K562 (cell line): ENCODE data around the gene TRDMT1. TPM values are rescaled to one million over a fixed set of nuclear protein-coding genes. Genes with fewer than 3 reads are reported as not detected.

Experiments
- ATAC-seq: fragments of 200-7000 bp; cut with Tn5 transposase; 3 replicates; pipeline ENCODE4 v1.9.1; 2020; ENCODE audit warnings: moderate library complexity
- BruUV-seq: library from RNA; stranded (reverse); fragments of 400-500 nt; replicated peaks from 2 replicates; lab custom pipeline; 2021; lab: Mats Ljungman, UMichigan
- CTCF ChIA-PET: fragments of 300-600 bp; formaldehyde crosslinking; extraction: SDS; loops from one replicate; lab custom pipeline; 2021; ENCODE audit warnings: low intra/inter-chr PET ratio; lab: Yijun Ruan, JAX
- POLR2A ChIA-PET: fragments of 300-600, 350-650 bp; sonication (Branson Sonifier 250); formaldehyde crosslinking; extraction: SDS; loops from one replicate; lab custom pipeline; 2021; ENCODE audit warnings: antibody characterized with exemption, inconsistent platforms; lab: Yijun Ruan, JAX
- DNase-seq, 4 experiments: peaks; one replicate each; pipeline versions ENCODE4 v3.0.0 to v3.0.0-alpha.2; 2011 to 2018; ENCODE audit warnings: low spot score in 3 of 4, mixed read lengths in 3 of 4; ENCODE audit errors: extremely low read depth in 1 of 4
- FAIRE-seq: peaks from 2 replicates; lab custom pipeline; 2011; peaks lifted over from hg19 to GRCh38; lab: Jason Lieb, UNC
- H2AFZ ChIP-seq: 2 replicates; pipeline ENCODE4 v1.6.0; 2011; ENCODE audit warnings: low read depth, low read length, control low read depth, inconsistent platforms
- H3K27ac ChIP-seq: fragments of 200-600 bp; 3 replicates; pipeline ENCODE4 v1.8.0; 2011; ENCODE audit warnings: low read depth, mild to moderate bottlenecking, control low read depth, inconsistent platforms, low read length, moderate library complexity, mixed read lengths; ENCODE audit errors: extremely low read depth
- H3K27me3 ChIP-seq, 2 experiments: fragments of 300-600 bp in 1 of 2; 2 replicates in 1 of 2; 3 replicates in 1 of 2; pipeline versions ENCODE4 v1.6.0 to v1.8.0; 2011; ENCODE audit warnings: inconsistent platforms in 2 of 2, low read length in 2 of 2, mild to moderate bottlenecking in 1 of 2, mixed read lengths in 1 of 2, moderate library complexity in 1 of 2; ENCODE audit not compliant: control insufficient read depth in 2 of 2, insufficient read depth in 2 of 2
- H3K36me3 ChIP-seq: fragments of 300-600 bp; 3 replicates; pipeline ENCODE4 v1.8.0; 2011; ENCODE audit warnings: mild to moderate bottlenecking, low read length, inconsistent platforms; ENCODE audit not compliant: control insufficient read depth, insufficient read depth
- H3K4me1 ChIP-seq, 2 experiments: fragments of 200-600 bp in 1 of 2; replicated peaks in 1 of 2; 2 replicates in 1 of 2; 3 replicates in 1 of 2; pipeline versions ENCODE4 v1.5.1 to v1.8.0; 2011; ENCODE audit warnings: inconsistent platforms in 2 of 2, low read length in 2 of 2, mild to moderate bottlenecking in 1 of 2, mixed read lengths in 1 of 2, moderate library complexity in 1 of 2; ENCODE audit not compliant: control insufficient read depth in 2 of 2, insufficient read depth in 2 of 2
- H3K4me2 ChIP-seq: 2 replicates; pipeline ENCODE4 v1.6.1; 2011; ENCODE audit warnings: low read length, control low read depth, inconsistent platforms, mixed read lengths; ENCODE audit not compliant: insufficient read depth
- H3K4me3 ChIP-seq: fragments of 200-600 bp; sonication (generic), shearing (Covaris generic); 2 replicates; pipeline ENCODE4 v1.5.1; 2016; ENCODE audit warnings: control low read depth, inconsistent platforms
- H3K79me2 ChIP-seq: fragments of 200-600 bp; 3 replicates; pipeline ENCODE4 v1.8.0; 2011; ENCODE audit warnings: low read length, inconsistent platforms; ENCODE audit not compliant: control insufficient read depth, insufficient read depth
- H3K9ac ChIP-seq, 2 experiments: 2 replicates each; pipeline versions ENCODE4 v1.6.0 to v1.6.1; 2011; ENCODE audit warnings: low read depth in 2 of 2, low read length in 2 of 2, control low read depth in 1 of 2, inconsistent platforms in 1 of 2, mild to moderate bottlenecking in 1 of 2, mixed read lengths in 1 of 2; ENCODE audit not compliant: insufficient read depth in 1 of 2
- H3K9me1 ChIP-seq: one replicate; pipeline ENCODE4 v1.6.0; 2011; ENCODE audit warnings: inconsistent platforms, mild to moderate bottlenecking, low read length, moderate library complexity; ENCODE audit not compliant: control insufficient read depth, insufficient read depth
- H3K9me3 ChIP-seq: replicated peaks from 2 replicates; pipeline ENCODE4 v1.5.1; 2011; ENCODE audit warnings: low read depth, low read length, inconsistent platforms; ENCODE audit not compliant: control insufficient read depth, insufficient read depth
- H4K20me1 ChIP-seq: replicated peaks from 2 replicates; pipeline ENCODE4 v1.6.1; 2011; ENCODE audit warnings: low read length, inconsistent platforms, mixed read lengths; ENCODE audit not compliant: control insufficient read depth, insufficient read depth
- ADNP ChIP-seq: fragments of 200-800 bp; sonication (Bioruptor generic); IDR thresholded peaks from 2 replicates; pipeline ENCODE4 v1.6.1; 2016; ENCODE audit warnings: missing genetic modification characterization, missing compliant biosample characterization
- CBX8 ChIP-seq: fragments of 200-600 bp; sonication (generic); IDR thresholded peaks from 2 replicates; pipeline ENCODE4 v1.6.1; 2012; ENCODE audit warnings: borderline replicate concordance, mixed run types, low read depth, mild to moderate bottlenecking, moderate library complexity, mixed read lengths, low read length, control low read depth, inconsistent platforms; ENCODE audit not compliant: poor library complexity, severe bottlenecking; ENCODE audit errors: extremely low read depth
- HDAC6 ChIP-seq: IDR thresholded peaks from 2 replicates; pipeline ENCODE4 v1.6.1; 2012; ENCODE audit warnings: low read depth, mild to moderate bottlenecking, control low read depth, inconsistent platforms, low read length, moderate library complexity
- IRF2 ChIP-seq: sonication (generic); formaldehyde crosslinking; IDR thresholded peaks from 2 replicates; pipeline ENCODE4 v1.8.1; 2022; ENCODE audit warnings: mild to moderate bottlenecking, missing genetic modification reagents
- POLR3A ChIP-seq: IDR thresholded peaks from 2 replicates; pipeline ENCODE4 v1.6.1; 2011; ENCODE audit warnings: borderline replicate concordance, mild to moderate bottlenecking, moderate library complexity; ENCODE audit not compliant: insufficient read length, insufficient read depth; ENCODE audit errors: extremely low read depth
- PTTG1 ChIP-seq: fragments of 450-650 bp; IDR thresholded peaks from 2 replicates; pipeline ENCODE4 v1.6.1; 2016; ENCODE audit warnings: low read depth, mild to moderate bottlenecking, missing genetic modification characterization, missing compliant biosample characterization
- TAL1 ChIP-seq: fragments of 450-650 bp; IDR thresholded peaks from 2 replicates; pipeline ENCODE4 v1.6.1; 2016; ENCODE audit warnings: mild to moderate bottlenecking
- TFAM ChIP-seq: fragments of 250-450 bp; sonication (Bioruptor Pico); conservative IDR thresholded peaks from 2 replicates; pipeline ENCODE4 v1.5.0; 2021; ENCODE audit warnings: mild to moderate bottlenecking, moderate library complexity
- TGIF2 ChIP-seq: sonication (generic); formaldehyde crosslinking; IDR thresholded peaks from 2 replicates; pipeline ENCODE4 v1.8.1; 2022; ENCODE audit warnings: mild to moderate bottlenecking, missing genetic modification reagents, moderate library complexity
- THAP12 ChIP-seq: fragments of 250-450 bp; sonication (Bioruptor Pico); IDR thresholded peaks from 2 replicates; pipeline ENCODE4 v1.9.0; 2021; ENCODE audit warnings: mild to moderate bottlenecking, inconsistent platforms
- ZNF121 ChIP-seq: sonication (generic); formaldehyde crosslinking; conservative IDR thresholded peaks from 2 replicates; pipeline ENCODE4 v1.8.0; 2022; ENCODE audit warnings: missing genetic modification reagents
- ZNF282 ChIP-seq: sonication (generic); formaldehyde crosslinking; IDR thresholded peaks from 2 replicates; pipeline ENCODE4 v1.8.1; 2023; ENCODE audit warnings: missing genetic modification reagents
- ZNF766 ChIP-seq: fragments of 200-800 bp; sonication (Bioruptor generic); conservative IDR thresholded peaks from 2 replicates; pipeline ENCODE4 v1.6.1; 2016; ENCODE audit warnings: missing genetic modification characterization, missing compliant biosample characterization
- WGBS: fragments of 100-300 bp; shearing (Covaris generic); methylation state at CpG from one replicate; pipeline ENCODE4 v1.1.6; 2016; ENCODE audit warnings: low coverage, mixed read lengths; ENCODE audit not compliant: insufficient coverage; ENCODE audit errors: missing lambda C conversion rate; 5-methylcytosine and 5-hydroxymethylcytosine counted together
- in situ Hi-C: fragments of 300-500 bp; cut with MboI; formaldehyde crosslinking; loops from 4 replicates; pipeline ENCODE4 v1.15.0; 2018; ENCODE audit warnings: inconsistent platforms, mixed read lengths
- intact Hi-C: fragments of 100-400 bp; cut with micrococcal nuclease; formaldehyde crosslinking; loops from 2 replicates; pipeline ENCODE4 v1.14.2; 2022
- polyA plus RNA-seq, 8 experiments: library from polyadenylated mRNA; depleted of rRNA in 4 of 8; stranded (reverse) in 5 of 8; unstranded in 3 of 8; fragments of >200 nt; fragmentation: Nextera tagmentation in 2 of 8; fragmentation: Illumina TruSeq in 1 of 8; extraction: Ambion mirVana in 2 of 8; extraction: Trizol in 1 of 8; gene quantifications; 2 replicates each; pipeline versions ENCODE4 v1.2.1 to v1.2.3, GENCODE V29; 2011 to 2014; ENCODE audit warnings: inconsistent platforms in 1 of 8, missing spikeins in 1 of 8
- total RNA-seq, 7 experiments: library from RNA; depleted of rRNA in 6 of 7; stranded (reverse); fragments of >200 nt in 6 of 7; fragmentation: Illumina TruSeq in 2 of 7; extraction: Trizol in 2 of 7; gene quantifications; 2 replicates each; pipeline versions ENCODE4 v1.2.1 to v1.2.3, GENCODE V29; 2011 to 2021; ENCODE audit warnings: low replicate concordance in 1 of 7
- TF ChIP-seq, protein P1 (sequence below): fragments of 450-650 bp; IDR thresholded peaks from 2 replicates; pipeline ENCODE4 v1.6.1; 2016
- TF ChIP-seq, protein P2 (sequence below): sonication (generic); formaldehyde crosslinking; IDR thresholded peaks from 2 replicates; pipeline ENCODE4 v1.8.1; 2023; ENCODE audit warnings: mild to moderate bottlenecking, missing genetic modification reagents

Gene TRDMT1
- total and polyA plus RNA-seq, 9 of the 15 experiments (the other 6 are each of a cell fraction or from before 2014, with no cell fraction given): 5.4 to 12.6 (median 9.3) TPM

- 27% methylated on average over 1 of the region's 1 CpG for WGBS
- BruUV-seq: no TSS peak
- in situ Hi-C loops (no loop called here), intact Hi-C loops (no loop called here)
- H3K79me2 ChIP-seq: peaks cover 10% of the 10 kb centered on the region; the same call in 2 of the 3 replicates
- no peaks in the 10 kb centered on the region for H3K9me1 ChIP-seq
- POLR2A ChIA-PET: interaction anchor here (0.6 to 0.7 kb wide), 2 partner anchors 256 to 804 kb away, joined by 3 read pairs; no protein-coding TSS in a partner anchor
- no peak overlapping the region for H3K4me2 ChIP-seq
- FAIRE-seq (no peak), ATAC-seq (no peak), DNase-seq (no peak)
- no peaks in the 10 kb centered on the region for H3K9me3 ChIP-seq
- CTCF ChIA-PET: no interaction called here
- H3K27ac ChIP-seq: no peak overlapping the region
- no peaks in the 10 kb centered on the region for H3K27me3 ChIP-seq
- H3K4me3 ChIP-seq: no peak overlapping the region
- H3K36me3 ChIP-seq: peaks cover 59% of the 10 kb centered on the region
- 0 out of 5 replicates have a peak, but pooled peaks cover 0 to 2% of the 10 kb centered on the region in 2 experiments for H3K4me1 ChIP-seq
- no peak overlapping the region for H2AFZ ChIP-seq
- TF ChIP-seq CBX8: no peak
- TF ChIP-seq ADNP (tag): no peak
- TF ChIP-seq TGIF2: no peak
- TF ChIP-seq, protein P1, sequence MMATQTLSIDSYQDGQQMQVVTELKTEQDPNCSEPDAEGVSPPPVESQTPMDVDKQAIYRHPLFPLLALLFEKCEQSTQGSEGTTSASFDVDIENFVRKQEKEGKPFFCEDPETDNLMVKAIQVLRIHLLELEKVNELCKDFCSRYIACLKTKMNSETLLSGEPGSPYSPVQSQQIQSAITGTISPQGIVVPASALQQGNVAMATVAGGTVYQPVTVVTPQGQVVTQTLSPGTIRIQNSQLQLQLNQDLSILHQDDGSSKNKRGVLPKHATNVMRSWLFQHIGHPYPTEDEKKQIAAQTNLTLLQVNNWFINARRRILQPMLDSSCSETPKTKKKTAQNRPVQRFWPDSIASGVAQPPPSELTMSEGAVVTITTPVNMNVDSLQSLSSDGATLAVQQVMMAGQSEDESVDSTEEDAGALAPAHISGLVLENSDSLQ: no peak
- TF ChIP-seq ZNF282 (CRISPR knock-in tag): no peak
- TF ChIP-seq ZNF121 (CRISPR knock-in tag): no peak
- TF ChIP-seq ZNF766 (CRISPR knock-in tag): no peak
- TF ChIP-seq TFAM: no peak
- TF ChIP-seq HDAC6: no peak
- TF ChIP-seq, protein P2, sequence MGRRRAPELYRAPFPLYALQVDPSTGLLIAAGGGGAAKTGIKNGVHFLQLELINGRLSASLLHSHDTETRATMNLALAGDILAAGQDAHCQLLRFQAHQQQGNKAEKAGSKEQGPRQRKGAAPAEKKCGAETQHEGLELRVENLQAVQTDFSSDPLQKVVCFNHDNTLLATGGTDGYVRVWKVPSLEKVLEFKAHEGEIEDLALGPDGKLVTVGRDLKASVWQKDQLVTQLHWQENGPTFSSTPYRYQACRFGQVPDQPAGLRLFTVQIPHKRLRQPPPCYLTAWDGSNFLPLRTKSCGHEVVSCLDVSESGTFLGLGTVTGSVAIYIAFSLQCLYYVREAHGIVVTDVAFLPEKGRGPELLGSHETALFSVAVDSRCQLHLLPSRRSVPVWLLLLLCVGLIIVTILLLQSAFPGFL (CRISPR knock-in tag): no peak
- no peak for TF ChIP-seq PTTG1
- no peak for TF ChIP-seq POLR3A
- no peak for TF ChIP-seq TAL1
- no peak for TF ChIP-seq IRF2 (CRISPR knock-in tag)
- no peak for TF ChIP-seq THAP12 (CRISPR knock-in tag)
- TF ChIP-seq, all 486 proteins: peak for 0
- Histone ChIP-seq H4K20me1 (no peaks in the 10 kb centered on the region), H3K9ac (no peak overlapping the region)
Measured at GRCh38 chr10:17236468-17237148, 35.1 kb upstream of the TRDMT1 start.
